D721Med (cell line): ENCODE data around the gene SEPHS1.
A peak's percentile ranks its signal among the peaks of the same experiment; 100 is the strongest.

ENCODE experiments used
- DNase-seq: peaks from one replicate; pipeline ENCODE4 v3.0.0; 2011; ENCODE audit warnings: low spot score; ENCODE audit not compliant: insufficient read length
- FAIRE-seq: peaks from 2 replicates; lab custom pipeline; 2011; peaks lifted over from hg19 to GRCh38; lab: Jason Lieb, UNC
- TF ChIP-seq, protein P1 (sequence below): IDR thresholded peaks from 2 replicates; pipeline ENCODE4 v1.5.1; 2012; ENCODE audit warnings: mild to moderate bottlenecking, control low read depth; ENCODE audit not compliant: insufficient read depth; ENCODE audit errors: missing control alignments

The SEPHS1 gene

DNA sequence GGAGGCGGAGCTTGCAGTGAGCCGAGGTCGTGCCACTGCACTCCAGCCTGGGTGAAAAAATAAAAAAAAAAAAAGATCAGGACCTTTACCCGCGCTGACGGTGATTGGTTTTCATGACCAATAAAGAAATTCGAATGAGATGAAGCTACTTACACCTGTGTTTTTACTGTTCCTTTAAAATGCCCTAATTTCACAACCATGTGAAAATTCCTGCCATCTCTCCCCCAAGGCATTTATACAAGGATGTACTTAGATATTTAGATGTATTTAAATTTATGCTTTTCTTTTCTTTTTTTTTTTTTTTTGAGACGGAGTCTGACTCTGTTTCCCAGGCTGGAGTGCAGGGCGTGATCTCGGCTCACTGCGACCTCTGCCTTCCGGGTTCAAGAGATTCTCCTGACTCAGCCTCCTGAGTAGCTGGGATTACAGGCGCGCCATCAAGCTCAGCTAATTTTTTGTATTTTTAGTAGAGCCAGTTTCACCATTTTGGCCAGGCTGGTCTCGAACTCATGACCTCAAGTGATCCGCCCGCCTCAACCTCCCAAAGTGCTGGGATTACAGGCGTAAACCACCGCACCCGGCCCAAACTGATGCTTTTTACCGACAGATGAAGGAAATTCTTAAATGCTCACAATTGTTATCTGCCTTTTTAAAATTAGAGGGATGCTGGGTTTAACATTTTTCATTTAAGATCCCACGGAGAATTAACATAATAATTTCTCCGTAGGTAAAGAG, 45.1 kb downstream of the SEPHS1 start:
- TF ChIP-seq, protein P1, sequence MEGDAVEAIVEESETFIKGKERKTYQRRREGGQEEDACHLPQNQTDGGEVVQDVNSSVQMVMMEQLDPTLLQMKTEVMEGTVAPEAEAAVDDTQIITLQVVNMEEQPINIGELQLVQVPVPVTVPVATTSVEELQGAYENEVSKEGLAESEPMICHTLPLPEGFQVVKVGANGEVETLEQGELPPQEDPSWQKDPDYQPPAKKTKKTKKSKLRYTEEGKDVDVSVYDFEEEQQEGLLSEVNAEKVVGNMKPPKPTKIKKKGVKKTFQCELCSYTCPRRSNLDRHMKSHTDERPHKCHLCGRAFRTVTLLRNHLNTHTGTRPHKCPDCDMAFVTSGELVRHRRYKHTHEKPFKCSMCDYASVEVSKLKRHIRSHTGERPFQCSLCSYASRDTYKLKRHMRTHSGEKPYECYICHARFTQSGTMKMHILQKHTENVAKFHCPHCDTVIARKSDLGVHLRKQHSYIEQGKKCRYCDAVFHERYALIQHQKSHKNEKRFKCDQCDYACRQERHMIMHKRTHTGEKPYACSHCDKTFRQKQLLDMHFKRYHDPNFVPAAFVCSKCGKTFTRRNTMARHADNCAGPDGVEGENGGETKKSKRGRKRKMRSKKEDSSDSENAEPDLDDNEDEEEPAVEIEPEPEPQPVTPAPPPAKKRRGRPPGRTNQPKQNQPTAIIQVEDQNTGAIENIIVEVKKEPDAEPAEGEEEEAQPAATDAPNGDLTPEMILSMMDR: no peak
- DNase-seq (no peak), FAIRE-seq (no peak)

DNA sequence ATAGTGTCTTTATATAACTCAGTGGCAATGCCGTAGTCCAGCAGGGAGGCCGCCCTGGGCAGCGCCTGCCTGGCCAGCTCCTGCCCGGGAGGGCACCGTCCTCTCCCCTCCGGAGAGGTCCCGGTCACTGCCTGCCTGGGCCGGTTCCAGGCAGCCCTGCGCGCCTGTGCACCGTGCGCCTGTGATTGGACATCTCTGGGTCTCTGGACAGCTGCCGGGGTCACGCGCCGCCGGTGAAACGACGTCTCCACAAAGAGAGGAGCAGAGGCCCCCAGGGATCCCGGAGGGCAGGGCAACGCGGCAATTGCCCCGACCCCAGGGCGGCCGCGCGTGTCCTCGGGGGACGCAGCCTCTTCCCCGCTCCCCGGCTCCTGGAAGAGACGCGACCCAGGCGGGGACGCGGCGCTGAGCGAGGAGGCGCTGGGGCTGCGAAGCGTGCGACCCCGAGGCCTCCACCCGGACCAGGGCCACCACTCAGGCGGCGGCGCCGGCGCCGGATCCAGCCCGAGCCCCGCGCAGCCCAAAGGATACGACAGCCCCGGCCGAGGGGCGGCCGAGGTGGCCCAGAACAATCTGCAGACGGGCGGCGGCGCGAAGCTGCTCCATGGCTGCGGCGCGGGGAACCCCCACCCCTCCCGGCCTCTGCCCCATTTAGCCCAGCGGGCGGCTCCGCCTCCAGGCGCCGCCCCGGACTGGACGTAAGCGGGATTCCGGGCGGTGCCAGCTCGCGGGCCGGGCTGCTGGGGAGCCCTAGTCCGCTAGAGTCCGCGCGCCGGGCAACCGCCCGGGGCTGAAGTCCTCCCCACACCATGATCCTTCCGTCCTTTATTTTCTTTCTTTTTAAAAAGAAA, 48.4 kb downstream of the SEPHS1 start, which contains the start of gene PHYH:
TSS of gene PHYH (minus strand) at position 628 of the 851 bp plus-strand sequence. CDS start at position 606, 22 bp downstream.
- DNase-seq (peak; percentile 69), FAIRE-seq (no peak)
- TF ChIP-seq, protein P1: no peak

DNA sequence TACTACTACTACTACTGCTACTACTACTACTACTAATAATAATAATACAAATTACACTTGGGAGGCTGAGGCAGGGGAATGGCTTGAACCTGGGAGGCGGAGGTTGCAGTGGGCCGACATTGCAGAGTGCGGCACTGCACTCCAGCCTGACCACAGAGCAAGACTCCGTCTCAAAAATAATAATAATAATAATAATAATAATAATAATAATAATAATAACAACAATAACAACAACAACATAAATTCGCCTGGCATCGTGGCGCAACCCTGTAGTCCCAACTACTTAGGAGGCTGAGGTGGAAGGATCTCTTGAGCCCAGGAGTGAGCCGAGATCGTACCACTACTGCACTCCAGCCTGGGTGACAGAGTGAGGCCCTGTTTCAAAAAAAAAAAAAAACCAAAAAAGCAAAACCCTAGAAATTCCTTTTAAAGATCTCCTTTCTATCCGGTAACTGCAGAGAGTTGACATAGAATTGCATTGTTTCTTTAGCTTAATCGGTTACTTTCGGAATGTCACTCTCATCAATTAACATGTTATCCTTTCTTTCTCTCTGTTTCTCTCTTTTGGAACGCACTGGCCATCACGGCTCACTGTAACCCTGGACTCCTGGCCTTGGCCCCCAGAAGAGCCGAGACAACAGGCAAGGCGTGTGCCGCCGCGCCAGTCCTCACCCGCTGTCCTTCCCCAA, 49.2 kb downstream of the SEPHS1 start:
- TF ChIP-seq, protein P1: no peak
- no peak for FAIRE-seq
- DNase-seq: no peak

DNA sequence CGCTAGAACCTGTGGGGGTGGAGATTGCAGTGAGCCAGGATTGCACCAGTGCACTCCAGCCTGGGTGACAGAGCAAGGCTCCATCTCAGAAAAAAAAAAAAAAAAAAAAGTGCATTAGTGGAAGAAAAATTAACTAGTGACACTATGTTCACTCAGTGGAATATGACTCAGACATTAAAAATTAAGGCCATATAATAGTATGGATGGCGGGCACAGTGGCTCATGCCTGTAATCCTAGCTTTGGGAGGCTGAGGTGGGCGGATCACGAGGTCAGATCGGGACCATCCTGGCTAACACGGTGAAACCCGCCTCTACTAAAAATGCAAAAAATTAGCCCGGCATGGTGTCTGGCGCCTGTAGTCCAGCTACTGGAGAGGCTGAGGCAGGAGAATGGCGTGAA, 51.6 kb downstream of the SEPHS1 start:
- no peak for DNase-seq
- TF ChIP-seq, protein P1: no peak
- FAIRE-seq: no peak

GRCh38 chr10:13294784-13295183, 53.3 kb downstream of the SEPHS1 start:
- TF ChIP-seq, protein P1: no peak
- DNase-seq (no peak), FAIRE-seq (no peak)

DNA sequence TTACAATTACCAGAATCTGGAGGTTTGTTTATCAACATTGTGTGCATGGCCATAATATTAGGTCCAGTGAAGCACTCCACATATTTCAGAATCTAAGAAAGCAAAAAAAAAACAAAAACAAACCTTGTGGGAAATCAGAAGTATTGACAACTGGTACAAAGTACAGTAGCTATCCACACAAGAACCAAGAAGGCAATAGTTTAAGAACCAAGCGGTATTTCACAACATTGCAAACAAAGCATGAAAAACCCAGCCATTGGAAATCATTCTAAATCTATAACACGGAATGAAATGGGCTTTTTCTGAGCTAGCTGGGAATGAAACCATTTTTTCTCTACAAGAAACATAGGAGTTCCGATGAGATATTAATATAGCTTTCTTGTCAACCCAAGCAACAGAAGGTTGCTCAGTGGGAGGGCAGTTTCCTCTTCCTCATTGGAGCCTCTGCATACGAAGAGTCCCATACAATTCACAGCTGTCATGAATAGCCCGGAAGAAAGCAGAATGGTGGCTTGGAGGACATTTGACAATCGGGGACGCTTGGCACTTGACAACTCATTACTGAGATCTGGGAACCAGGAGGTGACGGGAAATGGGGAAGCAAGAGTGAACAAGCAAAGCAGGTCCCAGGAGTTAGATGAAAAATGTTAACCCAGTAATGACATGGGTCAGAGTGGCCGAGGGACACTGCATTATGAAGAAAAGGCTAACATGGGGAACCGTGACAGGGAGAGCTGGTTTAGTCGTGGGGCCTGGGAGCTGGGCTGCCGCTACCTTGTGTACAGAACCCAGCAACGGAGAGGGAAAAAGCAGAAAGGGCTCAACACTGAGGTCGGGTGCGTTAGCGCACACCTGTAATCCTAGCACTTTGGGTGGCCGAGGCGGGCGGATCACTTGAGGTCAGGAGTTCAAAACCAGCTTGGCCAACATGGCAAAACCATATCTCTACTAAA, 56.0 kb downstream of the SEPHS1 start:
- FAIRE-seq (no peak), DNase-seq (no peak)
- TF ChIP-seq, protein P1: no peak
